Loucy (cell line): Measurements from ENCODE around the gene BIN1.

Source experiments
- H2AFZ ChIP-seq: fragments of 200-600 bp; sonication (generic); 2 replicates; pipeline ENCODE4 v1.6.0; 2016; ENCODE audit warnings: antibody characterized with exemption, mild to moderate bottlenecking, low read length, moderate library complexity
- H3F3A ChIP-seq: fragments of 200-600 bp; 2 replicates; pipeline ENCODE4 v1.6.0; 2016; ENCODE audit warnings: antibody characterized with exemption, low read depth, mild to moderate bottlenecking
- H3K27me3 ChIP-seq: fragments of 200-600 bp; sonication (generic); 2 replicates; pipeline ENCODE4 v1.6.1; 2014; ENCODE audit warnings: low read length, mild to moderate bottlenecking; ENCODE audit not compliant: insufficient read depth, poor library complexity, severe bottlenecking
- H3K36me3 ChIP-seq: fragments of 200-600 bp; sonication (generic); 2 replicates; pipeline ENCODE4 v1.6.1; 2016; ENCODE audit warnings: low read length; ENCODE audit not compliant: insufficient read depth
- H3K4me1 ChIP-seq: fragments of 200-600 bp; sonication (generic); 2 replicates; pipeline ENCODE4 v1.5.1; 2014; ENCODE audit warnings: low read length, mild to moderate bottlenecking; ENCODE audit not compliant: insufficient read depth, poor library complexity, severe bottlenecking
- H3K4me2 ChIP-seq: fragments of 200-600 bp; sonication (generic); 2 replicates; pipeline ENCODE4 v1.6.0; 2014; ENCODE audit warnings: antibody characterized with exemption, low read length, low read depth, mild to moderate bottlenecking; ENCODE audit not compliant: poor library complexity, severe bottlenecking
- H3K4me3 ChIP-seq: fragments of 200-600 bp; sonication (generic); 2 replicates; pipeline ENCODE4 v1.5.1; 2014; ENCODE audit warnings: low read length, mild to moderate bottlenecking, mixed read lengths; ENCODE audit not compliant: poor library complexity, severe bottlenecking
- H3K79me2 ChIP-seq: fragments of 200-600 bp; sonication (generic); 2 replicates; pipeline ENCODE4 v1.6.1; 2014; ENCODE audit warnings: low read length; ENCODE audit not compliant: insufficient read depth
- H3K9ac ChIP-seq: fragments of 200-600 bp; sonication (generic); 2 replicates; pipeline ENCODE4 v1.6.0; 2014; ENCODE audit warnings: mild to moderate bottlenecking, low read depth, low read length, moderate library complexity; ENCODE audit not compliant: poor library complexity, severe bottlenecking
- H3K9me2 ChIP-seq: fragments of 200-600 bp; sonication (generic); replicated peaks from 2 replicates; pipeline ENCODE4 v1.6.1; 2016; ENCODE audit warnings: low read depth, low read length, mixed read lengths
- H3K9me3 ChIP-seq: fragments of 200-600 bp; sonication (generic); 2 replicates; pipeline ENCODE4 v1.6.1; 2014; ENCODE audit warnings: mild to moderate bottlenecking, antibody characterized with exemption, low read length, low read depth; ENCODE audit not compliant: insufficient read depth
- H4K20me1 ChIP-seq: fragments of 200-600 bp; sonication (generic); 2 replicates; pipeline ENCODE4 v1.6.0; 2014; ENCODE audit warnings: antibody characterized with exemption, low read length, mild to moderate bottlenecking; ENCODE audit not compliant: insufficient read depth, poor library complexity, severe bottlenecking
- CTCF ChIP-seq: fragments of 200-600 bp; sonication (generic); conservative IDR thresholded peaks from 2 replicates; pipeline ENCODE4 v1.5.1; 2014; ENCODE audit warnings: mild to moderate bottlenecking, antibody characterized with exemption, low read length
- EZH2phosphoT487 ChIP-seq: fragments of 200-600 bp; IDR thresholded peaks from 2 replicates; pipeline ENCODE4 v1.6.1; 2018; ENCODE audit warnings: antibody characterized with exemption, mild to moderate bottlenecking, moderate library complexity, borderline replicate concordance

The BIN1 gene

GRCh38 chr2:127154396-127154795 is 47.4 kb upstream of the BIN1 start:
- Histone ChIP-seq H3K9me2 (no peaks in the 10 kb centered on the region), H2AFZ (no peak overlapping the region), H3K4me3 (no peak overlapping the region), H3K4me1 (no peaks in the 10 kb centered on the region), H3K4me2 (no peak overlapping the region), H3K36me3 (no peaks in the 10 kb centered on the region), H3K9me3 (peaks cover 7% of the 10 kb centered on the region; the same call in 1 of the 2 replicates), H3K27me3 (no peaks in the 10 kb centered on the region), H3K79me2 (no peaks in the 10 kb centered on the region), H4K20me1 (no peaks in the 10 kb centered on the region), H3F3A (no peaks in the 10 kb centered on the region), H3K9ac (no peak overlapping the region)
- TF ChIP-seq CTCF, result no peak
- no peak for TF ChIP-seq EZH2phosphoT487

- no peaks in the 10 kb centered on the region for H3K4me1 ChIP-seq
- no peaks in the 10 kb centered on the region for H3K79me2 ChIP-seq
- H3F3A ChIP-seq, result no peaks in the 10 kb centered on the region
- no peaks in the 10 kb centered on the region for H3K27me3 ChIP-seq
- no peaks in the 10 kb centered on the region for H4K20me1 ChIP-seq
- H2AFZ ChIP-seq, result no peak overlapping the region
- no peak overlapping the region for H3K4me3 ChIP-seq
- no peaks in the 10 kb centered on the region for H3K36me3 ChIP-seq
- no peaks in the 10 kb centered on the region for H3K9me2 ChIP-seq
- no peak overlapping the region for H3K4me2 ChIP-seq
- H3K9ac ChIP-seq, result no peak overlapping the region
- TF ChIP-seq CTCF (no peak), EZH2phosphoT487 (no peak)
- H3K9me3 ChIP-seq, result peaks cover 7% of the 10 kb centered on the region; the same call in 1 of the 2 replicates
Measured at GRCh38 chr2:127153691-127154158, 46.8 kb upstream of the BIN1 start.

- H3K36me3 ChIP-seq, result no peaks in the 10 kb centered on the region
- H3K9ac ChIP-seq, result no peak overlapping the region
Measured at GRCh38 chr2:127150996-127151395, 44.0 kb upstream of the BIN1 start.

More at GRCh38 chr2:127150996-127151395, 44.0 kb upstream of the BIN1 start:
- TF ChIP-seq EZH2phosphoT487 (no peak), CTCF (no peak)
- Histone ChIP-seq H3K4me1 (no peaks in the 10 kb centered on the region), H3F3A (no peaks in the 10 kb centered on the region), H3K79me2 (no peaks in the 10 kb centered on the region), H4K20me1 (no peaks in the 10 kb centered on the region), H2AFZ (no peak overlapping the region), H3K9me3 (peaks cover 7% of the 10 kb centered on the region; the same call in 1 of the 2 replicates), H3K27me3 (no peaks in the 10 kb centered on the region), H3K9me2 (no peaks in the 10 kb centered on the region), H3K4me2 (no peak overlapping the region), H3K4me3 (no peak overlapping the region)
